ENCODE measurements around the gene SLFN12.

SLFN12 gene

GRCh38 chr17:35371934-35372333 is 60.4 kb downstream of the SLFN12 start (continued):
- TF ChIP-seq ZNF670 (tag by site-specific recombination; IDR thresholded peaks at IDR 0.05; ENCODE audit: low read depth): no peak
- TF ChIP-seq ZNF658 (tag by site-specific recombination; IDR thresholded peaks at IDR 0.05): no peak
- no peak for TF ChIP-seq ZNF174 (tag by site-specific recombination; IDR thresholded peaks at IDR 0.05)
- TF ChIP-seq ZNF140 (tag by site-specific recombination; IDR thresholded peaks at IDR 0.05): peak; percentile 85

GRCh38 chr17:35368081-35368830 is 64.0 kb downstream of the SLFN12 start:
- Histone ChIP-seq H3K36me3 (ENCODE audit: control insufficient read depth in 2 of 2, insufficient read depth in 1 of 2, low read length in 2 of 2) (peaks cover 53 to 65% of the 10 kb centered on the region in 2 experiments), H3K27ac (ENCODE audit: extremely low read depth, low read depth, low read length) (no peak overlapping the region), H3K9me3 (ENCODE audit: control insufficient read depth, insufficient read depth, low read depth, low read length) (no peaks in the 10 kb centered on the region), H3K4me3 (ENCODE audit: low read depth, low read length) (no peak overlapping the region), H3K4me1 (ENCODE audit: control insufficient read depth, insufficient read depth, low read length) (no peaks in the 10 kb centered on the region; the same call in 1 of the 2 replicates)
- CTCF ChIA-PET: interaction anchor here (0.6 kb wide), 2 partner anchors 165 to 225 kb away, joined by 3 read pairs; no protein-coding TSS in a partner anchor
- TF ChIP-seq, protein P1, sequence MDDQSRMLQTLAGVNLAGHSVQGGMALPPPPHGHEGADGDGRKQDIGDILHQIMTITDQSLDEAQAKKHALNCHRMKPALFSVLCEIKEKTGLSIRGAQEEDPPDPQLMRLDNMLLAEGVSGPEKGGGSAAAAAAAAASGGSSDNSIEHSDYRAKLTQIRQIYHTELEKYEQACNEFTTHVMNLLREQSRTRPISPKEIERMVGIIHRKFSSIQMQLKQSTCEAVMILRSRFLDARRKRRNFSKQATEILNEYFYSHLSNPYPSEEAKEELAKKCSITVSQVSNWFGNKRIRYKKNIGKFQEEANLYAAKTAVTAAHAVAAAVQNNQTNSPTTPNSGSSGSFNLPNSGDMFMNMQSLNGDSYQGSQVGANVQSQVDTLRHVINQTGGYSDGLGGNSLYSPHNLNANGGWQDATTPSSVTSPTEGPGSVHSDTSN (CRISPR knock-in tag; IDR thresholded peaks at IDR 0.05): no peak
- TF ChIP-seq SP7 (tag by site-specific recombination; IDR thresholded peaks at IDR 0.05) (no peak), AEBP2 (tag by site-specific recombination; IDR thresholded peaks at IDR 0.05; ENCODE audit: borderline replicate concordance) (no peak), ZNF600 (tag by site-specific recombination; IDR thresholded peaks at IDR 0.05) (0 out of 2 replicates have a peak, but pooled peaks have one; percentile 11), ZNF426 (tag by site-specific recombination; IDR thresholded peaks at IDR 0.05) (no peak), SP2 (tag by site-specific recombination; IDR thresholded peaks at IDR 0.05) (peak; percentile 31; the same call in 1 of the 2 replicates), ZNF157 (tag by site-specific recombination; IDR thresholded peaks at IDR 0.05) (no peak), ZBTB44 (tag by site-specific recombination; IDR thresholded peaks at IDR 0.05) (no peak)
- TF ChIP-seq, protein P2, sequence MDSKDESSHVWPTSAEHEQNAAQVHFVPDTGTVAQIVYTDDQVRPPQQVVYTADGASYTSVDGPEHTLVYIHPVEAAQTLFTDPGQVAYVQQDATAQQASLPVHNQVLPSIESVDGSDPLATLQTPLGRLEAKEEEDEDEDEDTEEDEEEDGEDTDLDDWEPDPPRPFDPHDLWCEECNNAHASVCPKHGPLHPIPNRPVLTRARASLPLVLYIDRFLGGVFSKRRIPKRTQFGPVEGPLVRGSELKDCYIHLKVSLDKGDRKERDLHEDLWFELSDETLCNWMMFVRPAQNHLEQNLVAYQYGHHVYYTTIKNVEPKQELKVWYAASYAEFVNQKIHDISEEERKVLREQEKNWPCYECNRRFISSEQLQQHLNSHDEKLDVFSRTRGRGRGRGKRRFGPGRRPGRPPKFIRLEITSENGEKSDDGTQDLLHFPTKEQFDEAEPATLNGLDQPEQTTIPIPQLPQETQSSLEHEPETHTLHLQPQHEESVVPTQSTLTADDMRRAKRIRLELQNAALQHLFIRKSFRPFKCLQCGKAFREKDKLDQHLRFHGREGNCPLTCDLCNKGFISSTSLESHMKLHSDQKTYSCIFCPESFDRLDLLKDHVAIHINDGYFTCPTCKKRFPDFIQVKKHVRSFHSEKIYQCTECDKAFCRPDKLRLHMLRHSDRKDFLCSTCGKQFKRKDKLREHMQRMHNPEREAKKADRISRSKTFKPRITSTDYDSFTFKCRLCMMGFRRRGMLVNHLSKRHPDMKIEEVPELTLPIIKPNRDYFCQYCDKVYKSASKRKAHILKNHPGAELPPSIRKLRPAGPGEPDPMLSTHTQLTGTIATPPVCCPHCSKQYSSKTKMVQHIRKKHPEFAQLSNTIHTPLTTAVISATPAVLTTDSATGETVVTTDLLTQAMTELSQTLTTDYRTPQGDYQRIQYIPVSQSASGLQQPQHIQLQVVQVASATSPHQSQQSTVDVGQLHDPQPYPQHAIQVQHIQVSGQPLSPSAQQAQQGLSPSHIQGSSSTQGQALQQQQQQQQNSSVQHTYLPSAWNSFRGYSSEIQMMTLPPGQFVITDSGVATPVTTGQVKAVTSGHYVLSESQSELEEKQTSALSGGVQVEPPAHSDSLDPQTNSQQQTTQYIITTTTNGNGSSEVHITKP (tag by site-specific recombination; IDR thresholded peaks at IDR 0.05): peak; percentile 35; the same call in 1 of the 2 replicates
- TF ChIP-seq, protein P3, sequence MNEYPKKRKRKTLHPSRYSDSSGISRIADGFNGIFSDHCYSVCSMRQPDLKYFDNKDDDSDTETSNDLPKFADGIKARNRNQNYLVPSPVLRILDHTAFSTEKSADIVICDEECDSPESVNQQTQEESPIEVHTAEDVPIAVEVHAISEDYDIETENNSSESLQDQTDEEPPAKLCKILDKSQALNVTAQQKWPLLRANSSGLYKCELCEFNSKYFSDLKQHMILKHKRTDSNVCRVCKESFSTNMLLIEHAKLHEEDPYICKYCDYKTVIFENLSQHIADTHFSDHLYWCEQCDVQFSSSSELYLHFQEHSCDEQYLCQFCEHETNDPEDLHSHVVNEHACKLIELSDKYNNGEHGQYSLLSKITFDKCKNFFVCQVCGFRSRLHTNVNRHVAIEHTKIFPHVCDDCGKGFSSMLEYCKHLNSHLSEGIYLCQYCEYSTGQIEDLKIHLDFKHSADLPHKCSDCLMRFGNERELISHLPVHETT (tag by site-specific recombination; IDR thresholded peaks at IDR 0.05): no peak
- POLR2A ChIA-PET: no interaction called here
